Measurements from ENCODE around the gene PGA4.

DNA sequence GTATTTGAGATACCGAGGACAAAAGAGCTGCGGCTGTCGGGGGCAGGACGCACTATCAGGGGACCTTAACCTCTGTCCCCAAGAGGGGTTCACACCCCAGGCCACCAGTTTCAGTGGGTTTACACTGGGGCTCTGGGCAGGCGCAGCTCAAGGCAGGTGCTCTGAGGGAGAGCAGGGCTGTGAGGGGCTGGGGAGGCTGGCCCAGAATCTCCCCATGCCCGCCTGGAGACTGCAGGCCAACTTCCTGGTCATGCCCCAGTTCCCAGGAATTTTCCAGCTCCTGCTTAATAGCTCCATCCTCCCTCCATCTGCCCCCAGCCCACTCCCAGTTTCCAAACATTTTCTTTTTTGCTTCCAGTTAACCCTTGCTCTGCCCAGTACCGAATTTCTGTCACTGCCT, 26.4 kb upstream of the PGA4 start:
- no peak for TF ChIP-seq POLR2A (IDR thresholded peaks at IDR 0.05)
- TF ChIP-seq, protein P1, sequence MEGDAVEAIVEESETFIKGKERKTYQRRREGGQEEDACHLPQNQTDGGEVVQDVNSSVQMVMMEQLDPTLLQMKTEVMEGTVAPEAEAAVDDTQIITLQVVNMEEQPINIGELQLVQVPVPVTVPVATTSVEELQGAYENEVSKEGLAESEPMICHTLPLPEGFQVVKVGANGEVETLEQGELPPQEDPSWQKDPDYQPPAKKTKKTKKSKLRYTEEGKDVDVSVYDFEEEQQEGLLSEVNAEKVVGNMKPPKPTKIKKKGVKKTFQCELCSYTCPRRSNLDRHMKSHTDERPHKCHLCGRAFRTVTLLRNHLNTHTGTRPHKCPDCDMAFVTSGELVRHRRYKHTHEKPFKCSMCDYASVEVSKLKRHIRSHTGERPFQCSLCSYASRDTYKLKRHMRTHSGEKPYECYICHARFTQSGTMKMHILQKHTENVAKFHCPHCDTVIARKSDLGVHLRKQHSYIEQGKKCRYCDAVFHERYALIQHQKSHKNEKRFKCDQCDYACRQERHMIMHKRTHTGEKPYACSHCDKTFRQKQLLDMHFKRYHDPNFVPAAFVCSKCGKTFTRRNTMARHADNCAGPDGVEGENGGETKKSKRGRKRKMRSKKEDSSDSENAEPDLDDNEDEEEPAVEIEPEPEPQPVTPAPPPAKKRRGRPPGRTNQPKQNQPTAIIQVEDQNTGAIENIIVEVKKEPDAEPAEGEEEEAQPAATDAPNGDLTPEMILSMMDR (IDR thresholded peaks at IDR 0.05) = no peak

All from lower leg skin (tissue), 3 donors.